ENCODE results near the gene EPHB2. TPM values are rescaled to one million over a fixed set of nuclear protein-coding genes. Genes with fewer than 3 reads are reported as not detected.

The EPHB2 gene
- total and polyA plus RNA-seq, 2 of the 8 experiments (the other 6 are each of a cell fraction or from before 2014, with no cell fraction given): 15.8 to 17.2 TPM

- TF ChIP-seq EGR1 (IDR thresholded peaks at IDR 0.05; ENCODE audit: borderline replicate concordance, low read depth, low read length): no peak
These were observed 22.2 kb upstream of the EPHB2 start (continued) for GRCh38 chr1:22688466-22688865.
